Common myeloid progenitor, CD34-positive (primary cell): ENCODE results near the gene FBXL7.

Experiments
- CTCF ChIA-PET: fragments of 350-600 bp; sonication (Branson Sonifier 250); formaldehyde crosslinking; loops from one replicate; lab custom pipeline; 2021; ENCODE audit warnings: antibody characterized with exemption; lab: Charles Lee
- POLR2A ChIA-PET: fragments of 350-600 bp; sonication (Branson Sonifier 250); formaldehyde crosslinking; loops from one replicate; lab custom pipeline; 2021; ENCODE audit warnings: antibody characterized with exemption; lab: Charles Lee
- DNase-seq, 3 donors: peaks; one replicate each; pipeline versions ENCODE4 v3.0.0 to v3.0.0-alpha.2; 2013
- H3K27ac ChIP-seq, 2 experiments: 1 replicate in 1 of 2; 2 replicates in 1 of 2; pipeline ENCODE4 v1.7.0; 2013; ENCODE audit warnings: inconsistent platforms in 2 of 2, low read length in 2 of 2, mild to moderate bottlenecking in 2 of 2, low read depth in 1 of 2, moderate library complexity in 1 of 2; ENCODE audit not compliant: severe bottlenecking in 2 of 2, insufficient read depth in 1 of 2, poor library complexity in 1 of 2
- H3K27me3 ChIP-seq, 5 experiments: replicated peaks in 2 of 5; 1 replicate in 3 of 5; 2 replicates in 2 of 5; pipeline versions ENCODE4 v1.6.1 to v1.7.0; 2013; ENCODE audit warnings: low read length in 4 of 5, mild to moderate bottlenecking in 2 of 5, moderate library complexity in 2 of 5, inconsistent platforms in 1 of 5; ENCODE audit not compliant: insufficient read depth in 5 of 5, control insufficient read depth in 4 of 5
- H3K36me3 ChIP-seq, 4 experiments: 1 replicate in 2 of 4; 2 replicates in 2 of 4; pipeline versions ENCODE4 v1.6.1 to v1.7.0; 2013; ENCODE audit warnings: low read length in 3 of 4, control low read depth in 1 of 4, mild to moderate bottlenecking in 1 of 4; ENCODE audit not compliant: control insufficient read depth in 4 of 4, insufficient read depth in 4 of 4
- H3K4me1 ChIP-seq, 4 experiments: 1 replicate in 3 of 4; 2 replicates in 1 of 4; pipeline versions ENCODE4 v1.6.1 to v1.7.1; 2013; ENCODE audit warnings: low read length in 3 of 4, mild to moderate bottlenecking in 3 of 4, control low read depth in 1 of 4, inconsistent platforms in 1 of 4, moderate library complexity in 1 of 4; ENCODE audit not compliant: control insufficient read depth in 4 of 4, insufficient read depth in 4 of 4; ENCODE audit errors: control extremely low read depth in 1 of 4
- H3K4me3 ChIP-seq, 7 experiments: 1 replicate in 4 of 7; 2 replicates in 3 of 7; pipeline versions ENCODE4 v1.5.1 to v1.7.0; 2013; ENCODE audit warnings: mild to moderate bottlenecking in 7 of 7, low read length in 6 of 7, moderate library complexity in 6 of 7, inconsistent platforms in 2 of 7, low read depth in 2 of 7, control low read depth in 1 of 7; ENCODE audit not compliant: insufficient read depth in 4 of 7, control insufficient read depth in 1 of 7; ENCODE audit errors: extremely low read depth in 1 of 7
- H3K9me3 ChIP-seq, 5 experiments: 1 replicate in 4 of 5; 2 replicates in 1 of 5; pipeline versions ENCODE4 v1.6.1 to v1.7.1; 2013; ENCODE audit warnings: low read length in 4 of 5, mild to moderate bottlenecking in 2 of 5, inconsistent platforms in 1 of 5, low read depth in 1 of 5, moderate library complexity in 1 of 5; ENCODE audit not compliant: control insufficient read depth in 4 of 5, insufficient read depth in 2 of 5; ENCODE audit errors: control extremely low read depth in 1 of 5
- WGBS: methylation state at CpG from one replicate; pipeline ENCODE4 v1.1.5; 2013; ENCODE audit not compliant: insufficient coverage; 5-methylcytosine and 5-hydroxymethylcytosine counted together

FBXL7 gene

DNA sequence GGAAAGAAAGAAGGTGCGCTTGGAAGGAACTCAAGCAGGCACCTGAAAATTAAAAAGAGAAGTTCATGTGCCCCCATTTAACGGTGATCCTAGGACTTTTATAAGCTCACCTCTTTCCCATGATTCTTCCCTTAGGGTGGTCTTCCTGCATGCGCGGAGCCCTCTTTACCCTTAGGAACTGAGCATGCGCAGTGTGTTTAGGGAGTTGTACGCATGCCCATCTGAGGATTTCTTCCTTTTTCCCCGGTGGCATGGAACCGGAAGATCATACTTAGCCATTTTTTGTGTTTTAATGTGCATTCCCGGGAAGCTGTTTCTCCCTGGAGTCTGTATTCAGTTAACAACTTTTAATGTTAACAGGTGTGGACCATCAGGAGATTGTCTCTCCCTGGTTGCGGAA, 119.0 kb downstream of the FBXL7 start:
- Histone ChIP-seq H3K27ac (no peak overlapping the region), H3K36me3 (no peaks in the 10 kb centered on the region), H3K27me3 (no peaks in the 10 kb centered on the region), H3K4me1 (no peaks in the 10 kb centered on the region), H3K4me3 (no peak overlapping the region), H3K9me3 (no peaks in the 10 kb centered on the region)
- no peak for DNase-seq
- WGBS: 95% methylated on average over 10 of the region's 10 CpGs
- CTCF ChIA-PET: no interaction called here
- POLR2A ChIA-PET: no interaction called here

GRCh38 chr5:15620501-15620900, 120.5 kb downstream of the FBXL7 start:
- H3K27ac ChIP-seq: no peak overlapping the region
- H3K27me3 ChIP-seq: no peaks in the 10 kb centered on the region
- no peak overlapping the region for H3K4me3 ChIP-seq
- POLR2A ChIA-PET: no interaction called here
- no peaks in the 10 kb centered on the region for H3K4me1 ChIP-seq
- H3K36me3 ChIP-seq: no peaks in the 10 kb centered on the region
- CTCF ChIA-PET: no interaction called here
- 97% methylated on average over 9 of the region's 11 CpGs for WGBS
- DNase-seq: no peak
- H3K9me3 ChIP-seq: no peaks in the 10 kb centered on the region

- no peak for DNase-seq
- Histone ChIP-seq H3K27ac (no peak overlapping the region), H3K4me3 (no peak overlapping the region), H3K4me1 (no peaks in the 10 kb centered on the region), H3K36me3 (no peaks in the 10 kb centered on the region), H3K27me3 (no peaks in the 10 kb centered on the region), H3K9me3 (no peaks in the 10 kb centered on the region)
- POLR2A ChIA-PET: no interaction called here
- CTCF ChIA-PET: no interaction called here
- WGBS: no CpG with 5 or more reads among the region's 1 CpG
These were observed 121.1 kb downstream of the FBXL7 start for GRCh38 chr5:15621094-15621493.

DNA sequence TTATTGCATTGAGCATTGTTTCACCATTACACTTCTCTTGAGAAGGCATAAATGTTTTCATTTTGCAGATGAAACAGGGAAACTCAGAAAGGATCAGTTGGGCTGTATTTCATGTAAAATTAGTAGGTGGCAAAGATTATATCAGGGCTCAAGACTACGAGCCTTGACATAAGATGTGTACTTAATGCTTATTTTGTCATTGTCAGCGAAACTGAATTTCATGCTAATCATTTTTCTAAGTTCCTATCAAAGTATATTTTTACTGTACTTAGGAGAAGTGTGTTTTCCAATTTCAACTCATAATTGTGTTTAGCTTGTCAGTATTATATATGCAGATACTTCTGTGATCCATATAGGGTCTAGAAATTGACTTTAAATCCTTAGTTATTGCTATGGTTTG, 123.8 kb downstream of the FBXL7 start:
- no peak overlapping the region for H3K4me3 ChIP-seq
- no peaks in the 10 kb centered on the region for H3K36me3 ChIP-seq
- WGBS: no CpG with 5 or more reads among the region's 2 CpGs
- CTCF ChIA-PET: no interaction called here
- H3K27me3 ChIP-seq: no peaks in the 10 kb centered on the region
- no peak for DNase-seq
- no peaks in the 10 kb centered on the region for H3K4me1 ChIP-seq
- POLR2A ChIA-PET: no interaction called here
- no peaks in the 10 kb centered on the region for H3K9me3 ChIP-seq
- no peak overlapping the region for H3K27ac ChIP-seq

DNA sequence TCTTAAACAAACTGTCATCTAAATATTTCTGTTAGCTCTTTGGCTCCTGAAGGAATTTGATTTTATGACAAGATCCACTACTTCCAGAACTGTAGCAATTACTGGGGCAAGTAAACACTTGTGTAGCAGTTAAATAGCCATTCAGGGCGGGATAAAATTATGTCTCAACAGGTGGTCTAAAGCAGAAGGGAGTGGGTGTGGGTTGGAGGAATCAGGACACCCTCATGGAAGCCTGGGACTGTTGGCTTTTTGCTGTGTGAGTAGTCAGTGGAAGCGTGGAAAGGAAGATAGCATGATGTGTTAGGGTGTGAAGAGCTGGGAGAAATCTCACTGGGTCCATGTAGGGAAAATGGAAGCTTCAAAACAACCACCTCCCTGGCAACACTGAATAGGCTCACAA, 127.1 kb downstream of the FBXL7 start:
- H3K4me3 ChIP-seq: no peak overlapping the region
- H3K9me3 ChIP-seq: no peaks in the 10 kb centered on the region
- H3K27ac ChIP-seq: no peak overlapping the region
- ChIA-PET CTCF (no interaction called here), POLR2A (no interaction called here)
- 90% methylated on average over 2 of the region's 2 CpGs for WGBS
- DNase-seq: no peak
- no peaks in the 10 kb centered on the region for H3K4me1 ChIP-seq
- H3K27me3 ChIP-seq: no peaks in the 10 kb centered on the region
- no peaks in the 10 kb centered on the region for H3K36me3 ChIP-seq

- DNase-seq: no peak
- ChIA-PET POLR2A (no interaction called here), CTCF (no interaction called here)
- no peak overlapping the region for H3K27ac ChIP-seq
- no peaks in the 10 kb centered on the region for H3K9me3 ChIP-seq
- no peaks in the 10 kb centered on the region for H3K4me1 ChIP-seq
- no peaks in the 10 kb centered on the region for H3K27me3 ChIP-seq
- H3K4me3 ChIP-seq: no peak overlapping the region
- 52% methylated on average over 2 of the region's 2 CpGs for WGBS
- no peaks in the 10 kb centered on the region for H3K36me3 ChIP-seq
These were observed 127.7 kb downstream of the FBXL7 start for GRCh38 chr5:15627647-15628046.

- POLR2A ChIA-PET: interaction anchor here (0.6 kb wide), 1 partner anchor 21 kb away, joined by 3 read pairs; no protein-coding TSS in a partner anchor
- H3K36me3 ChIP-seq: no peaks in the 10 kb centered on the region
- CTCF ChIA-PET: no interaction called here
- DNase-seq: no peak
- no peak overlapping the region for H3K27ac ChIP-seq
- no peaks in the 10 kb centered on the region for H3K27me3 ChIP-seq
- H3K9me3 ChIP-seq: no peaks in the 10 kb centered on the region
- no peak overlapping the region for H3K4me3 ChIP-seq
- no peaks in the 10 kb centered on the region for H3K4me1 ChIP-seq
These were observed 130.5 kb downstream of the FBXL7 start for GRCh38 chr5:15630441-15630840.
